Heart right ventricle (tissue), 16 donors: ENCODE data around the gene SPAG17. TPM values are rescaled to one million over a fixed set of nuclear protein-coding genes. Genes with fewer than 3 reads are reported as not detected.

ENCODE experiments used
- ATAC-seq, 8 donors: fragments of 200-7000 bp; cut with Tn5 transposase; one replicate each; pipeline ENCODE4 v1.9.1; 2020; ENCODE audit warnings: mild to moderate bottlenecking in 8 of 8, moderate library complexity in 8 of 8, moderate number of reproducible peaks in 1 of 8
- DNase-seq, 2 donors: peaks; one replicate each; pipeline ENCODE4 v3.0.0-alpha.2; 2020
- H3K27ac ChIP-seq, 10 donors: fragments of 200-600 bp; sonication (generic) in 2 of 10; one replicate each; pipeline versions ENCODE4 v1.5.0 to v1.8.0; 2020 to 2022; ENCODE audit warnings: mild to moderate bottlenecking in 3 of 10
- H3K27me3 ChIP-seq, 7 donors: fragments of 200-600 bp; one replicate each; pipeline ENCODE4 v1.8.0; 2021 to 2022; ENCODE audit warnings: mild to moderate bottlenecking in 2 of 7
- H3K36me3 ChIP-seq, 9 donors: fragments of 200-600 bp; sonication (generic) in 1 of 9; one replicate each; pipeline versions ENCODE4 v1.5.0 to v1.8.0; 2020 to 2022; ENCODE audit warnings: mild to moderate bottlenecking in 2 of 9
- H3K4me1 ChIP-seq, 9 donors: fragments of 200-600 bp; sonication (generic) in 1 of 9; one replicate each; pipeline versions ENCODE4 v1.5.0 to v1.8.0; 2020 to 2022; ENCODE audit warnings: mild to moderate bottlenecking in 4 of 9
- H3K4me3 ChIP-seq, 10 donors: fragments of 200-600 bp; sonication (generic) in 2 of 10; one replicate each; pipeline versions ENCODE4 v1.5.0 to v1.8.0; 2020 to 2022; ENCODE audit warnings: mild to moderate bottlenecking in 7 of 10, moderate library complexity in 2 of 10
- H3K9me3 ChIP-seq, 11 donors: fragments of 200-600 bp in 10 of 11; sonication (generic) in 2 of 11; one replicate each; pipeline versions ENCODE4 v1.5.0 to v1.8.0; 2013 to 2022; ENCODE audit warnings: mild to moderate bottlenecking in 2 of 11, control low read depth in 1 of 11, moderate library complexity in 1 of 11
- CTCF ChIP-seq, 9 donors: fragments of 200-600 bp; sonication (generic) in 2 of 9; IDR thresholded peaks; one replicate each; pipeline versions ENCODE4 v1.5.0 to v1.8.0; 2021 to 2022; ENCODE audit warnings: antibody characterized with exemption in 9 of 9, mild to moderate bottlenecking in 5 of 9, moderate library complexity in 1 of 9
- WGBS, 2 donors: extraction: QIAGEN DNeasy Blood & Tissue Kit; methylation state at CpG; one replicate each; pipeline ENCODE4 v1.1.7; 2013; ENCODE audit warnings: inconsistent platforms in 1 of 2; 5-methylcytosine and 5-hydroxymethylcytosine counted together
- intact Hi-C, 10 donors: fragments of 100-400 bp; cut with DNase I; formaldehyde crosslinking; loops; one replicate each; pipeline versions ENCODE4 v1.11.1 to v1.14.2; 2022
- polyA plus RNA-seq, 2 donors: library from polyadenylated mRNA; stranded (reverse); fragments of 200-250 nt; gene quantifications; one replicate each; pipeline ENCODE4 v1.2.3, GENCODE V29; 2013
- total RNA-seq, 10 donors: library from RNA; stranded (reverse); fragmentation: NEBNext Ultra II Directional in 3 of 10; extraction: Animal tissue kit (Norgen Biotek cat#: 25700) in 3 of 10; gene quantifications; one replicate each; pipeline versions ENCODE4 v1.2.1 to v1.2.4, GENCODE V29; 2021 to 2023
- donor health status: Arrhythmogenic right ventricular cardiomyopathy.
- donor health status: ischemic (EF 13 %, LVEDD 7.1; RV severe dilation, severe dysfunction).
- donor health status: healthy with polysubstance abuse.
- donor health status: DM: no; HTN: yes; CAD: no.
- donor health status: DM: no; HTN: no; CAD: no.
- donor health status: ischemic (EF 25% LVEDD 6.9; RV normal size, moderate dysfunction).
- donor health status: ischemic (EF 25% LVEDD 5.7; RV mildly dilated, moderate dysfunction).
- donor health status: healthy.
- donor health status: DM: yes; HTN: yes; CAD: no.
- donor health status: Ischemic cardiomyopathy.
- donor health status: ischemic (EF 35%, LVEDD 5.7; RV mildly dilated, moderate dysfunction).
- donor health status: nonischemic (EF 11% LVEDD 7.7; RV severe dilation, severe dysfunction).
- donor health status: DM: yes; HTN: yes; CAD: no.
- donor health status: PGD.
- donor health status: ischemic (EF 29% LVEDD 5.4; RV normal size, mild dysfunction).
- donor health status: nonischemic (EF 23%, LVEDD 6.1; RV moderate dilation, normal function).

The SPAG17 gene
- total and polyA plus RNA-seq, 12 donors, result 0.01 to 0.06 TPM; not detected in 10

GRCh38 chr1:118202076-118202608 is 17.1 kb upstream of the SPAG17 start:
- no peak for DNase-seq
- Histone ChIP-seq H3K9me3 (no peaks in the 10 kb centered on the region), H3K27ac (no peak overlapping the region), H3K4me1 (no peaks in the 10 kb centered on the region), H3K36me3 (no peaks in the 10 kb centered on the region), H3K4me3 (no peak overlapping the region), H3K27me3 (peaks cover 0 to 2% (median 0%) of the 10 kb centered on the region in 7 donors)
- no peak for TF ChIP-seq CTCF (IDR thresholded peaks at IDR 0.05)
- ATAC-seq, result no peak
- WGBS, 2 donors, result 62 to 87% methylated on average over 2 of the region's 2 CpGs
- intact Hi-C loops, result no loop called here

- H3K27me3 ChIP-seq, result peaks cover 0 to 2% (median 0%) of the 10 kb centered on the region in 7 donors
- no peak overlapping the region for H3K4me3 ChIP-seq
- H3K4me1 ChIP-seq, result no peaks in the 10 kb centered on the region
- H3K27ac ChIP-seq, result no peak overlapping the region
- no peak for TF ChIP-seq CTCF (IDR thresholded peaks at IDR 0.05)
- no peaks in the 10 kb centered on the region for H3K36me3 ChIP-seq
- DNase-seq (no peak), ATAC-seq (no peak)
- WGBS, 2 donors, result 63 to 72% methylated on average over 3 of the region's 3 CpGs
- intact Hi-C loops, result no loop called here
- H3K9me3 ChIP-seq, result no peaks in the 10 kb centered on the region
Observed at GRCh38 chr1:118201524-118201923, 16.5 kb upstream of the SPAG17 start.

- no peaks in the 10 kb centered on the region for H3K36me3 ChIP-seq
- H3K4me1 ChIP-seq, result no peaks in the 10 kb centered on the region
- intact Hi-C loops, result no loop called here
- TF ChIP-seq CTCF (IDR thresholded peaks at IDR 0.05), result no peak
- H3K27me3 ChIP-seq, result peaks cover 0 to 2% (median 0%) of the 10 kb centered on the region in 7 donors
- DNase-seq (no peak), ATAC-seq (no peak)
- H3K27ac ChIP-seq, result no peak overlapping the region
- no peak overlapping the region for H3K4me3 ChIP-seq
- 61 to 70% methylated on average over 1 of the region's 1 CpG for WGBS, 2 donors
- H3K9me3 ChIP-seq, result no peaks in the 10 kb centered on the region
Observed at GRCh38 chr1:118200836-118201235, 15.8 kb upstream of the SPAG17 start.

- Histone ChIP-seq H3K27me3 (no peaks in the 10 kb centered on the region), H3K36me3 (no peaks in the 10 kb centered on the region), H3K4me1 (no peaks in the 10 kb centered on the region), H3K27ac (no peak overlapping the region), H3K4me3 (no peak overlapping the region), H3K9me3 (peaks cover 0 to 21% (median 4%) of the 10 kb centered on the region in 11 donors)
- intact Hi-C loops, result no loop called here
- no peak for TF ChIP-seq CTCF (IDR thresholded peaks at IDR 0.05)
- DNase-seq, result no peak
- no peak for ATAC-seq
- 61 to 67% methylated on average over 1 of the region's 1 CpG for WGBS, 2 donors
Observed at GRCh38 chr1:118190561-118190960, 5.5 kb upstream of the SPAG17 start.
